Heart left ventricle (tissue), 13 donors: Measurements from ENCODE around the gene SEMA3F.

Source experiments
- POLR2A ChIP-seq, 2 donors: fragments of 450-650 bp; IDR thresholded peaks; one replicate each; pipeline ENCODE4 v1.6.1; 2017; ENCODE audit warnings: antibody characterized with exemption in 2 of 2, mild to moderate bottlenecking in 2 of 2, moderate library complexity in 2 of 2
- TF ChIP-seq, protein P1 (sequence below), 12 donors: fragments of 200-600 bp; sonication (generic) in 4 of 12; IDR thresholded peaks; one replicate each; pipeline versions ENCODE4 v1.5.0 to v1.8.0; 2018 to 2022; ENCODE audit warnings: antibody characterized with exemption in 12 of 12, mild to moderate bottlenecking in 5 of 12
- donor health status: ischemic (EF 13 %, LVEDD 7.1; RV severe dilation, severe dysfunction).
- donor health status: DM: no; HTN: yes; CAD: no.
- donor health status: DM: no; HTN: no; CAD: no.
- donor health status: ischemic (EF 25% LVEDD 6.9; RV normal size, moderate dysfunction).
- donor health status: ischemic (EF 25% LVEDD 5.7; RV mildly dilated, moderate dysfunction).
- donor health status: ischemic (EF 35%, LVEDD 5.7; RV mildly dilated, moderate dysfunction).
- donor health status: nonischemic (EF 11% LVEDD 7.7; RV severe dilation, severe dysfunction).
- donor health status: DM: yes; HTN: yes; CAD: no.
- donor health status: PGD.
- donor health status: ischemic (EF 29% LVEDD 5.4; RV normal size, mild dysfunction).
- donor health status: nonischemic (EF 23%, LVEDD 6.1; RV moderate dilation, normal function).

DNA sequence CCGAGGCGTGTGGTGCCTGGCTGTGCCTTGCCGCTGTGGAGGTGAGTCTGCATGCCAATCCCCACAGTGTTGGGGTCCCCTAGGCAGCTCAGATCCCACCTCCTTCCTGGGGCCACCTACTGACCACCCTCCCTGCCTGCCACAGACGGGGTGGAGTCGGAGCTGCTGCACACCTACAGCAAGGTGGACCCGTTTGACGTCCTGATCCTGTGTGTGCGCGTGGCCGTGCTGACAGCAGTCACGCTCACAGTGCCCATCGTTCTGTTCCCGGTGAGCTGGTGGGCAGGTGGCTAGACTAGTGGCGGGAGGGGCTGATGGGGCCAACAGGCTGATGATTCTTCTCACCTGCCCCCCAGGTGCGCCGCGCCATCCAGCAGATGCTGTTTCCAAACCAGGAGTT lies 63.3 kb downstream of the SEMA3F start:
- TF ChIP-seq, protein P1, sequence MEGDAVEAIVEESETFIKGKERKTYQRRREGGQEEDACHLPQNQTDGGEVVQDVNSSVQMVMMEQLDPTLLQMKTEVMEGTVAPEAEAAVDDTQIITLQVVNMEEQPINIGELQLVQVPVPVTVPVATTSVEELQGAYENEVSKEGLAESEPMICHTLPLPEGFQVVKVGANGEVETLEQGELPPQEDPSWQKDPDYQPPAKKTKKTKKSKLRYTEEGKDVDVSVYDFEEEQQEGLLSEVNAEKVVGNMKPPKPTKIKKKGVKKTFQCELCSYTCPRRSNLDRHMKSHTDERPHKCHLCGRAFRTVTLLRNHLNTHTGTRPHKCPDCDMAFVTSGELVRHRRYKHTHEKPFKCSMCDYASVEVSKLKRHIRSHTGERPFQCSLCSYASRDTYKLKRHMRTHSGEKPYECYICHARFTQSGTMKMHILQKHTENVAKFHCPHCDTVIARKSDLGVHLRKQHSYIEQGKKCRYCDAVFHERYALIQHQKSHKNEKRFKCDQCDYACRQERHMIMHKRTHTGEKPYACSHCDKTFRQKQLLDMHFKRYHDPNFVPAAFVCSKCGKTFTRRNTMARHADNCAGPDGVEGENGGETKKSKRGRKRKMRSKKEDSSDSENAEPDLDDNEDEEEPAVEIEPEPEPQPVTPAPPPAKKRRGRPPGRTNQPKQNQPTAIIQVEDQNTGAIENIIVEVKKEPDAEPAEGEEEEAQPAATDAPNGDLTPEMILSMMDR (IDR thresholded peaks at IDR 0.05), result no peak
- TF ChIP-seq POLR2A (IDR thresholded peaks at IDR 0.05), result no peak
